PC-9 (cell line): Measurements from ENCODE around the gene OPTN. TPM values are rescaled to one million over a fixed set of nuclear protein-coding genes. Genes with fewer than 3 reads are reported as not detected.
A peak's percentile ranks its signal among the peaks of the same experiment; 100 is the strongest.

Experiments used
- BruUV-seq: library from RNA; stranded (reverse); fragments of 400-500 nt; replicated peaks from 2 replicates; lab custom pipeline; 2021; lab: Mats Ljungman, UMichigan
- CTCF ChIA-PET: fragments of 300-600 bp; sonication (Branson Sonifier 250); formaldehyde crosslinking; loops from one replicate; lab custom pipeline; 2022; ENCODE audit warnings: antibody characterized with exemption; lab: Charles Lee
- POLR2A ChIA-PET: fragments of 300-600 bp; sonication (Branson Sonifier 250); formaldehyde crosslinking; loops from one replicate; lab custom pipeline; 2022; ENCODE audit warnings: antibody characterized with exemption; ENCODE audit not compliant: unreplicated experiment; lab: Charles Lee
- DNase-seq, 2 experiments: peaks; one replicate each; pipeline versions ENCODE4 v3.0.0 to v3.0.0-alpha.2; 2015 to 2022; ENCODE audit warnings: mixed read lengths in 1 of 2
- H2AFZ ChIP-seq: fragments of 200-600 bp; sonication (generic); 2 replicates; pipeline ENCODE4 v1.8.1; 2017; ENCODE audit warnings: antibody characterized with exemption
- H3F3A ChIP-seq: fragments of 200-600 bp; sonication (generic); 2 replicates; pipeline ENCODE4 v1.8.1; 2017; ENCODE audit warnings: antibody characterized with exemption, mild to moderate bottlenecking, low read depth; ENCODE audit not compliant: insufficient read depth
- H3K27ac ChIP-seq: fragments of 200-600 bp; sonication (generic); 2 replicates; pipeline ENCODE4 v1.6.1; 2016; ENCODE audit warnings: mixed run types
- H3K27me3 ChIP-seq: fragments of 200-600 bp; sonication (generic); 2 replicates; pipeline ENCODE4 v1.6.1; 2016; ENCODE audit warnings: low read depth, mixed run types; ENCODE audit not compliant: insufficient read depth
- H3K36me3 ChIP-seq: fragments of 200-600 bp; sonication (generic); 2 replicates; pipeline ENCODE4 v1.6.1; 2016; ENCODE audit warnings: low read depth, mixed run types
- H3K4me1 ChIP-seq: fragments of 200-600 bp; sonication (generic); replicated peaks from 2 replicates; pipeline ENCODE4 v1.6.1; 2016; ENCODE audit warnings: mixed run types; ENCODE audit not compliant: insufficient read depth
- H3K4me2 ChIP-seq: fragments of 200-600 bp; sonication (generic); 2 replicates; pipeline ENCODE4 v1.6.1; 2017; ENCODE audit warnings: mixed run types
- H3K4me3 ChIP-seq: fragments of 200-600 bp; sonication (generic); 2 replicates; pipeline ENCODE4 v1.6.1; 2016; ENCODE audit warnings: mixed run types
- H3K79me2 ChIP-seq: fragments of 200-600 bp; sonication (generic); 2 replicates; pipeline ENCODE4 v1.6.1; 2017; ENCODE audit warnings: low read depth, mixed run types
- H3K9me2 ChIP-seq: fragments of 200-600 bp; sonication (generic); 2 replicates; pipeline ENCODE4 v1.8.1; 2017; ENCODE audit warnings: mild to moderate bottlenecking; ENCODE audit not compliant: insufficient read depth
- H3K9me3 ChIP-seq: fragments of 200-600 bp; sonication (generic); 2 replicates; pipeline ENCODE4 v1.8.1; 2016; ENCODE audit warnings: low read depth; ENCODE audit not compliant: insufficient read depth
- H4K20me1 ChIP-seq: fragments of 200-600 bp; sonication (generic); 2 replicates; pipeline ENCODE4 v1.8.1; 2017; ENCODE audit not compliant: insufficient read depth
- EZH2 ChIP-seq: fragments of 200-600 bp; sonication (generic); IDR thresholded peaks from 2 replicates; pipeline ENCODE4 v1.8.0; 2017; ENCODE audit warnings: antibody characterized with exemption, low read depth
- intact Hi-C: fragments of 100-400 bp; cut with micrococcal nuclease; formaldehyde crosslinking; loops from one replicate; pipeline ENCODE4 v1.10.0; 2022; ENCODE audit not compliant: unreplicated experiment
- total RNA-seq: library from RNA; stranded (reverse); gene quantifications from 2 replicates; pipeline ENCODE4 v1.2.3, GENCODE V29; 2021
- TF ChIP-seq, protein P1 (sequence below): fragments of 200-600 bp; sonication (generic); conservative IDR thresholded peaks from 2 replicates; pipeline ENCODE4 v1.6.1; 2017; ENCODE audit warnings: mixed run types, antibody characterized with exemption, mild to moderate bottlenecking, moderate library complexity

The OPTN gene
- total RNA-seq, 1 experiment from 2014 or later: 26.6 TPM

DNA sequence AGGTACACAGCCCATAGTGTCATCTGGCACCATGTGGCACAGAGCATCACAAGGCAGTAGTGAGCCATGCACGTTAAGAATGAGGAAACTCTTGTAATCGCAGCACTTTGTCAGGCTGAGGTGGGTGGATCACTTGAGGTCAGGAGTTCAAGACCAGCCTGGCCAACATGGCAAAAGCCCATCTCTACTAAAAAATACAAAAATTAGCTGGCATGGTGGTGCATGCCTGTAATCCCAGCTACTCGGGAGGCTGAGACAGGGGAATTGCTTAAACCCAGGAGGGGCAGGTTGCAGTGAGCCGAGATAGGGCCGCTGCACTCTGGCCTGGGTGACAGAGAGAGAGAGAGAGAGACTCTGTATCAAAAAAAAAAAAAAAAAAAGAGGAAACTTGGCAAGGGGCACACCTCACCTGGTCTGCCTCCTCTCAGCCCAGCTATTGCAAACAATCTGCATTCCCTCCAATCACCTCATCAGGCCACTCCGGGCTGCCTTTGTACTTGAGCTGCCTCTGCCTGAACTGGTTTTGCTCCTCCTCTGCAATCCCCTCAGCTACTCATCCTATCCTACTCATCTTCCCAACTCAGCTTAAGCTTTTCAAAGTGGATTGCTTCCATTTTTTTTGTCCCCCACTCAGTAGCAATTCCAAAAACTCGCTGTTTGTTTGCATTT is 46.0 kb upstream of the OPTN start:
- Histone ChIP-seq H3F3A (no peaks in the 10 kb centered on the region), H3K27ac (no peak overlapping the region), H3K9me3 (no peaks in the 10 kb centered on the region), H4K20me1 (no peaks in the 10 kb centered on the region), H3K36me3 (no peaks in the 10 kb centered on the region), H3K4me1 (no peaks in the 10 kb centered on the region), H3K4me3 (no peak overlapping the region), H3K27me3 (peaks cover 6% of the 10 kb centered on the region; the same call in 1 of the 2 replicates), H2AFZ (no peak overlapping the region), H3K4me2 (no peak overlapping the region), H3K9me2 (no peaks in the 10 kb centered on the region), H3K79me2 (no peaks in the 10 kb centered on the region)
- ChIA-PET CTCF (no interaction called here), POLR2A (no interaction called here)
- intact Hi-C loops: no loop called here
- no TSS peak for BruUV-seq
- TF ChIP-seq, protein P1, sequence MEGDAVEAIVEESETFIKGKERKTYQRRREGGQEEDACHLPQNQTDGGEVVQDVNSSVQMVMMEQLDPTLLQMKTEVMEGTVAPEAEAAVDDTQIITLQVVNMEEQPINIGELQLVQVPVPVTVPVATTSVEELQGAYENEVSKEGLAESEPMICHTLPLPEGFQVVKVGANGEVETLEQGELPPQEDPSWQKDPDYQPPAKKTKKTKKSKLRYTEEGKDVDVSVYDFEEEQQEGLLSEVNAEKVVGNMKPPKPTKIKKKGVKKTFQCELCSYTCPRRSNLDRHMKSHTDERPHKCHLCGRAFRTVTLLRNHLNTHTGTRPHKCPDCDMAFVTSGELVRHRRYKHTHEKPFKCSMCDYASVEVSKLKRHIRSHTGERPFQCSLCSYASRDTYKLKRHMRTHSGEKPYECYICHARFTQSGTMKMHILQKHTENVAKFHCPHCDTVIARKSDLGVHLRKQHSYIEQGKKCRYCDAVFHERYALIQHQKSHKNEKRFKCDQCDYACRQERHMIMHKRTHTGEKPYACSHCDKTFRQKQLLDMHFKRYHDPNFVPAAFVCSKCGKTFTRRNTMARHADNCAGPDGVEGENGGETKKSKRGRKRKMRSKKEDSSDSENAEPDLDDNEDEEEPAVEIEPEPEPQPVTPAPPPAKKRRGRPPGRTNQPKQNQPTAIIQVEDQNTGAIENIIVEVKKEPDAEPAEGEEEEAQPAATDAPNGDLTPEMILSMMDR: no peak
- TF ChIP-seq EZH2: no peak
- no peak for DNase-seq

DNA sequence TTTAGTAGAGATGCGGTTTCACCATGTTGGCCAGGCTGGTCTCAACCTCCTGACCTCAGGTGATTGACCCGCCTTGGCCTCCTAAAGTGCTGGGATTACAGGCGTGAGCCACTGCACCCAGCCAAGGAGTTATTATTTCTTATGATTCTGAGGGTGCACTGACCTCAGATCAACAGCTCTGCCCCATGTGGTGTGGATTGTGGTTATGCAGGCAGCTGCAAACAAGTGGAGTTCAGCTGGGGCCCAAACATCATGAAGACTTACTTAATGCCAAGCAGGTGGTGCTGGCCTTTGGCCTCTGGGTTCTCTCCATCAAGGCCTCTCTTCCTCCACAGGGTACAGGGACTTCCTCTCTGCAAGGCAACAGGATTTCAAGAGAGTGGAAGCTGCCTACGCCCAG is 45.1 kb upstream of the OPTN start:
- H3K9me2 ChIP-seq: no peaks in the 10 kb centered on the region
- no peaks in the 10 kb centered on the region for H3F3A ChIP-seq
- no peak overlapping the region for H3K4me2 ChIP-seq
- H4K20me1 ChIP-seq: no peaks in the 10 kb centered on the region
- TF ChIP-seq, protein P1: no peak
- no peak for TF ChIP-seq EZH2
- intact Hi-C loops: no loop called here
- ChIA-PET CTCF (no interaction called here), POLR2A (no interaction called here)
- no peaks in the 10 kb centered on the region for H3K36me3 ChIP-seq
- DNase-seq: no peak
- H3K4me1 ChIP-seq: no peaks in the 10 kb centered on the region
- no peak overlapping the region for H3K4me3 ChIP-seq
- no peak overlapping the region for H3K27ac ChIP-seq
- H3K27me3 ChIP-seq: no peaks in the 10 kb centered on the region; the same call in 1 of the 2 replicates
- H3K9me3 ChIP-seq: no peaks in the 10 kb centered on the region
- BruUV-seq: no TSS peak
- no peak overlapping the region for H2AFZ ChIP-seq
- no peaks in the 10 kb centered on the region for H3K79me2 ChIP-seq

DNA sequence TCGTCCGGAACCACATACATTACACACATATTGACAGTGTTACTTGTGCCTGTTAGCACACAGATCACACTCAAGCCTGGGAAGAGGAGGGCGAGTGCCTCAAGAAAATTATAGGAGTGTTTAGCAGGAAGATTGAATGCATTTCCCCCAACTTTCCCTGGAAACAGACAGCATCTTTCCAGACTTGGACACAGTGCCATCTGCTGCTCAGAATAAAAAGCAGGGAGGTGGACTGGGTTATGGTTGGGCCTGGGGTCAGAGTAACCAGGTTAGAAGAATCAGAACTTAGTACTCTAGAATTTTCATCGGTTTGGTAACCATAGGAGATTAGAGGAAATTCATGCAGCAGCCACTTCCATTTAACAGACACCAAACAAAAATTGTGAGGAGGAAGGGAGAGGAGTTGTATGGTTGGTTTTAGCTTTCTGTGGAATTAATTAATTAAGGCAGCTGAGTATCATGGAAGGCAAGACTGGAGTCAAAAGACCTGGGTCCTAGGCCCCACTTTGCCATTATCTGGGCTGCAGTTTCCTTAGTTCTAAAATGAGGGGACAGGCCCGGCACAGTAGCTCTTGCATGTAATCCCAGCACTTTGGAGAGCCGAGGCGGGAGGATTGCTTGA is 43.4 kb upstream of the OPTN start:
- H2AFZ ChIP-seq: no peak overlapping the region
- POLR2A ChIA-PET: no interaction called here
- no peaks in the 10 kb centered on the region for H3K9me3 ChIP-seq
- H3K4me3 ChIP-seq: no peak overlapping the region
- H3K27ac ChIP-seq: no peak overlapping the region
- no peaks in the 10 kb centered on the region for H3K4me1 ChIP-seq
- no peaks in the 10 kb centered on the region for H3K36me3 ChIP-seq
- peaks cover 7% of the 10 kb centered on the region; the same call in 1 of the 2 replicates for H3K27me3 ChIP-seq
- intact Hi-C loops: no loop called here
- TF ChIP-seq EZH2: no peak
- TF ChIP-seq, protein P1: peak; percentile 45
- peak in 1 of 2 experiments; percentile 3 for DNase-seq
- no peaks in the 10 kb centered on the region for H3K9me2 ChIP-seq
- no peaks in the 10 kb centered on the region for H3K79me2 ChIP-seq
- no peaks in the 10 kb centered on the region for H4K20me1 ChIP-seq
- CTCF ChIA-PET: no interaction called here
- H3F3A ChIP-seq: no peaks in the 10 kb centered on the region
- BruUV-seq: no TSS peak
- H3K4me2 ChIP-seq: no peak overlapping the region
